ENCODE results near the gene NPIPB6.

- TF ChIP-seq CREB1 (CRISPR knock-in tag; IDR thresholded peaks at IDR 0.05; ENCODE audit: low read depth) (no peak), CTCF (conservative IDR thresholded peaks at IDR 0.05; ENCODE audit: low read depth in 2 of 2) (no peak), POLR2AphosphoS5 (IDR thresholded peaks at IDR 0.05; ENCODE audit: low read depth) (no peak), EZH2 (IDR thresholded peaks at IDR 0.05; ENCODE audit: low read depth, unreplicated experiment) (no peak), REST (IDR thresholded peaks at IDR 0.05; ENCODE audit: unreplicated experiment) (no peak), EZH2phosphoT487 (IDR thresholded peaks at IDR 0.05; ENCODE audit: unreplicated experiment) (no peak), STAT1 (IDR thresholded peaks at IDR 0.05; ENCODE audit: unreplicated experiment) (no peak), ETS1 (IDR thresholded peaks at IDR 0.05) (no peak)
These were observed 68.0 kb downstream of the NPIPB6 start for GRCh38 chr16:28295276-28295675.
